GM12874 (cell line): Measurements from ENCODE around the gene MT1F.

ENCODE experiments used
- TF ChIP-seq, protein P1 (sequence below): IDR thresholded peaks from 2 replicates; pipeline ENCODE4 v1.5.1; 2011; ENCODE audit warnings: low read depth, mild to moderate bottlenecking, control low read depth, low read length, moderate library complexity; ENCODE audit not compliant: insufficient read depth

MT1F gene

DNA sequence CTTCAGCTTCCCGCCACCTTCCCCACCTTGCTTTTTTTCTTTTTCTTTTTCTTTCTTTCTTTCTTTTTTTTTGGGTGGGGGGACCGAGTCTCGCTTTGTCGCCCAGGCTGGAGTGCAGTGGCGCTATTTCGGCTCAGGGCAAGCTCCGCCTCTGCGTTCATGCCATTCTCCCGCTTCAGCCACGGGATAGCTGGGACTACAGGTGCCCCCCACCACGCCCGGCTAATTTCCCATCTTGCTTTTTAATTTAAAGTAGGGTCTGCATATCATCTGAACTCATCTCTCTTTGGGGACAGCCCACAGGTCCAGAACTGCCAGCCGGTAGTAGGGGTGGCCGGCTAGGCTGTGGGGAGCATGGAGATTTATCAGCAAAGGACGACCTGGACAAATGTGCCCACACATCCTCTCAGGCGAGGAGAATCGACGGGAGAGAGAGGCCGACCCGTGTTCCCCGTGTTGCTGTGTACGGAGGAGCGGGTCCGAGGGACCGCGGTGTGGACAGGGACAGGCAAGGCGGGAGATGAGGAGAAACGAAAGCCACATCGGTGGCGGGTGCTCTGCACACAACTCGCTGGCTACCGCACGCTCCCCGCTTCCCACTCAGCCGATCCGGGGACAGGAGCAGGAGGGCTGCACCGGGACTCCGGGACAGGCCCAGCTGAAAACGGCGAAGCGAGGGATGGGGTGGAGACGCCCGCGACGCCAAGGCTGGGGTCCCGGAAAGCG, 22.9 kb upstream of the MT1F start:
- TF ChIP-seq, protein P1, sequence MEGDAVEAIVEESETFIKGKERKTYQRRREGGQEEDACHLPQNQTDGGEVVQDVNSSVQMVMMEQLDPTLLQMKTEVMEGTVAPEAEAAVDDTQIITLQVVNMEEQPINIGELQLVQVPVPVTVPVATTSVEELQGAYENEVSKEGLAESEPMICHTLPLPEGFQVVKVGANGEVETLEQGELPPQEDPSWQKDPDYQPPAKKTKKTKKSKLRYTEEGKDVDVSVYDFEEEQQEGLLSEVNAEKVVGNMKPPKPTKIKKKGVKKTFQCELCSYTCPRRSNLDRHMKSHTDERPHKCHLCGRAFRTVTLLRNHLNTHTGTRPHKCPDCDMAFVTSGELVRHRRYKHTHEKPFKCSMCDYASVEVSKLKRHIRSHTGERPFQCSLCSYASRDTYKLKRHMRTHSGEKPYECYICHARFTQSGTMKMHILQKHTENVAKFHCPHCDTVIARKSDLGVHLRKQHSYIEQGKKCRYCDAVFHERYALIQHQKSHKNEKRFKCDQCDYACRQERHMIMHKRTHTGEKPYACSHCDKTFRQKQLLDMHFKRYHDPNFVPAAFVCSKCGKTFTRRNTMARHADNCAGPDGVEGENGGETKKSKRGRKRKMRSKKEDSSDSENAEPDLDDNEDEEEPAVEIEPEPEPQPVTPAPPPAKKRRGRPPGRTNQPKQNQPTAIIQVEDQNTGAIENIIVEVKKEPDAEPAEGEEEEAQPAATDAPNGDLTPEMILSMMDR, result no peak

DNA sequence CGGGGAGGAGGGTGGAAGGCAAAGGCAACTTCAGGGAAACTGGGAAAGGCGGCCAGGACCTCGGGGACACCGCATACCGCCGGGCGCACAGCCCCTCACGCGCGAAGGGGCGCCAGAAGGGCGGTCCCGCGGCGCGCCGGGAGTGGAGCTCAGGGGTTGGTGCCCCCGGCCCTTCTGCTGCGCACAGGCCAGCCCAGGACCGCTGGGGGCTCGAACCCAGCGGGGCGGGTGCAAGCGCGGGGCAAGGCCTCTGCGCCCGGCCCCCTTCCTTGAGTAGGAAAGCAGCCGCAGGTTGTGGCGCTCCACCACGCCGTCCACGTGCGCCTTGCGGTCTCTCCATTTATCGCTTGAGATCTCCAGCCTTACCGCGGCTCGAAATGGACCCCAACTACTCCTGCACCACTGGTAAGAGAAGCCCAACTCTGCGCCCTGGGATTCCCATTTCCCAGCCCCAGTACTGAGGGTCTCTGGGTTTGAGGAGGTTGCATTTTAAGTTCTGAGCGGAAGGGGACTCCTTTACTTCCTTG, 22.3 kb upstream of the MT1F start:
- TF ChIP-seq, protein P1, result no peak

DNA sequence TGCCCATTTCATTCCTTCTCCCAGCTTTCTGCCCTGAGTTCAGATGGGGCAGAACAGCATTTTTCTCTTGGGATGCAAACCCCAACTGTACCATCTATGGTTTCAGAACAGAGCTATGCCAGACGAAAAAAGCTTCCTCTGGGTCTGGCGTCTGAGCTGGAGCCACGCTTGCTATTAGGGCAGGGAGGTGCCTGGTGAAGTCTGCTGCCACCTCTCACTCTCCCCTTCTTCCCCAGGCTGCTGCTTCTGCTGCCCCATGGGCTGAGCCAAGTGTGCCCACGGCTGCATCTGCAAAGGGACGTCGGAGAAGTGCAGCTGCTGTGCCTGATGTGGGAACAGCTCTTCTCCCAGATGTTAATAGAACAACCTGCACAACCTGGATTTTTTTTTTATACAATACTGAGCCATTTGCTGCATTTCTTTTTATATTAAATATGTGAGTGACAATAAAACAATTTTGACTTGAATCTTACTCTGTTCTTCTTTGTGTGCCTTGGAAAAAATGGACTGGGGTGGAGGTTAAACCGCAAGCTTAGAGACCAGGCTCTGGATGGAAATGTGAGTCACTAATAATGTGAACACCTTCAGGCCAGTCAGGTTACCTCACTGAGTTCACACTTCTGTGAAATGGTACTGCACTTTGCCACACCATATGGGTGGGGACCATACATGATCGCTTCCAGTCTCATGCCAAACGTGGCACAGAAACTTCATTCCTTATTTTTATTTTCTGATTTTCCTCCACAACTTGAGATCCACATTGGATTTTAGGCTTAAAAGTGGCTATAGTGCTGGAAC, 20.9 kb upstream of the MT1F start:
- TF ChIP-seq, protein P1, result no peak

DNA sequence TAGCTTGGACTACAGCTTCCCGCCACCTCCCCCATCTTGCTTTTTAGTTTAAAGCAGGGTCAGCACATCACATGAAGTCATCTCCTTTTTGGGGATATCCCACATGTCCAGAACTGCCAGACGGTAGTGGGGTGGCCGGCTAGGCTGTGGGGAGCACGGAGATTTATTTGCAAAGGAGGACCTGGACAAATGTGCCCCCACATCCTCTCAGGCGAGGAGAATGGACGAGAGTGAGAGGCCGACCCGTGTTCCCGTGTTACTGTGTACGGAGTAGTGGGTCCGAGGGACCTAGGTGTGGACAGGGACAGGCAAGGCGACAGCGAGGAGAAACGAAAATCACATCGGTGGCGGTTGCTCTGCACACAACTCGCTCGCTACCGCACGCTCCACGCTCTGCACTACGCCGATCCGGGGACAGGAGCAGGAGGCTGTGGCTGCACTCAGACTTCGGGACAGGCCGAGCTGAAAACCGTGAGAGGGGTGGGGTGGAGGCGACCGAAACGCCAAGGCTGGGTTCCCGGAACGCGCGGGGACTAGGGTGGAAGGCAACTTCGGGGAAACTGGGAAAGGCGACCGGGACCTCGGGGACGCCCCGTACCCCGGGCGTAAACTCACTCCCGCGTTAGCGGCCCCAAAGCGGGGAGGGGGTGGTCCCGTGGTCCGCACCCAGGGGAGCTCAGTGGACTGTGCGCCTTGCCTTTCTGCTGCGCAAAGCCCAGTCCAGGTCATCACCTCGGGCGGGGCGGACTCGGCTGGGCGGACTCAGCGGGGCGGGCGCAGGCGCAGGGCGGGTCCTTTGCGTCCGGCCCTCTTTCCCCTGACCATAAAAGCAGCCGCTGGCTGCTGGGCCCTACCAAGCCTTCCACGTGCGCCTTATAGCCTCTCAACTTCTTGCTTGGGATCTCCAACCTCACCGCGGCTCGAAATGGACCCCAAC, 19.7 kb upstream of the MT1F start, which contains the start of gene MT1A:
MT1A (plus strand) TSS at position 853 of the 937 bp plus-strand sequence; CDS start at position 926, 73 bp downstream.
- TF ChIP-seq, protein P1, result no peak

DNA sequence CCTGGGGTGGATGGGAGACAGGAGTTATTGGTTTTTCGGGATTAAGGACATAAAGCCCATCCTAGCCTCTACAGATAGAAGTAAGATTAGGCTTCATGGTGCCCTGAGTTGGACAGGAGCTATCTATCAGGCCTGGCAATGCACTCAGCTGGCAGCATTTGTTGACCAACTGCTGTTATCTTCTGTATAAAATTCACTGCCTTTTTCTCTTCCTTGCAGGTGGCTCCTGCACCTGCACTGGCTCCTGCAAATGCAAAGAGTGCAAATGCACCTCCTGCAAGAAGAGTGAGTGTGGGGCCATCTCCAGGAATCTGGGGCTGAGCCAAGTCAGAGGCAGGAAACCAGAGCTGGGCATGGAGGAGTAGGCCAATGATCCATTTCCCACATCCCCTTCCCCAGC, 18.7 kb upstream of the MT1F start:
- TF ChIP-seq, protein P1, result no peak

DNA sequence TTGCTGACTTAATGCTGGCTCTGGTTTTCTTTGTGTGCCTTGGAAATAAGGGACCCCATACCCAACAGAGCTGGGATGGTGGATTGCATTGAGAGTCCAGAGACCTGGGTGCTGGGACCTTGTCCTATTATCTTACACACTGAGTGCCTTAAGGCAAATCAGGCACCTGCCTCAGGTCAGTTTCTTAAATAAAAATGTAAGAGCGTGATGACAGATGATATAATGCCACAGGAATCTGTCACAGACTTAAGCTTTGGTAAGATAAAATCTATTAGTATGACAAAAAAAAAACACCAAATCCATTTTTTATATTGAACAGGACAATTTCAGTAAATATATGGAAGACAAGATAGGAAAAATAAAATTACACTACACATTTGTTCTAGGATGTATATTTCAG, 17.7 kb upstream of the MT1F start:
- TF ChIP-seq, protein P1, result no peak
